Lower lobe of right lung (tissue), 2 donors: Measurements from ENCODE around the gene CYTH1. TPM values are rescaled to one million over a fixed set of nuclear protein-coding genes. Genes with fewer than 3 reads are reported as not detected.

Source experiments
- ATAC-seq, 2 donors: fragments of 200-7000 bp; cut with Tn5 transposase; one replicate each; pipeline ENCODE4 v1.9.1; 2020 to 2022; ENCODE audit warnings: mild to moderate bottlenecking in 2 of 2, moderate library complexity in 2 of 2
- DNase-seq: peaks from one replicate; pipeline ENCODE4 v3.0.0-alpha.2; 2020
- H3K27ac ChIP-seq: fragments of 200-600 bp; one replicate; pipeline ENCODE4 v1.8.0; 2022
- H3K27me3 ChIP-seq: fragments of 200-600 bp; one replicate; pipeline ENCODE4 v1.8.0; 2022; ENCODE audit warnings: low read depth
- H3K36me3 ChIP-seq: fragments of 200-600 bp; one replicate; pipeline ENCODE4 v1.8.0; 2022; ENCODE audit warnings: mild to moderate bottlenecking
- H3K4me1 ChIP-seq: fragments of 200-600 bp; one replicate; pipeline ENCODE4 v1.8.0; 2022
- H3K4me3 ChIP-seq: fragments of 200-600 bp; one replicate; pipeline ENCODE4 v1.8.0; 2022; ENCODE audit warnings: mild to moderate bottlenecking
- H3K9me3 ChIP-seq: fragments of 200-600 bp; one replicate; pipeline ENCODE4 v1.8.0; 2022
- CTCF ChIP-seq: fragments of 200-600 bp; IDR thresholded peaks from one replicate; pipeline ENCODE4 v1.8.0; 2022; ENCODE audit warnings: antibody characterized with exemption, mild to moderate bottlenecking
- intact Hi-C: fragments of 100-400 bp; cut with DNase I; formaldehyde crosslinking; loops from one replicate; pipeline ENCODE4 v1.11.0; 2022
- total RNA-seq: library from RNA; stranded (reverse); fragmentation: NEBNext Ultra II Directional; extraction: Animal tissue kit (Norgen Biotek cat#: 25700); gene quantifications from one replicate; pipeline ENCODE4 v1.2.1, GENCODE V29; 2021
- donor health status: DM: no; HTN: yes; CAD: no; lungs with severe emphysema.

CYTH1 gene
- total RNA-seq, 1 donor from 2014 or later = 110 TPM

- Histone ChIP-seq H3K27me3 (no peaks in the 10 kb centered on the region), H3K27ac (no peak overlapping the region), H3K36me3 (peaks cover 55% of the 10 kb centered on the region), H3K4me3 (no peak overlapping the region), H3K9me3 (no peaks in the 10 kb centered on the region), H3K4me1 (peaks cover 40% of the 10 kb centered on the region)
- intact Hi-C loops = no loop called here
- peak; percentile 84 for TF ChIP-seq CTCF
- peak; percentile 93 to 95 for ATAC-seq
- peak; percentile 75 for DNase-seq
Observed at GRCh38 chr17:78708510-78708973, 73.5 kb downstream of the CYTH1 start.

GRCh38 chr17:78707923-78708322 is 74.2 kb downstream of the CYTH1 start:
- no peak overlapping the region for H3K4me3 ChIP-seq
- no peaks in the 10 kb centered on the region for H3K9me3 ChIP-seq
- DNase-seq (no peak), ATAC-seq (no peak)
- intact Hi-C loops = no loop called here
- TF ChIP-seq CTCF = no peak
- peaks cover 37% of the 10 kb centered on the region for H3K4me1 ChIP-seq
- no peak overlapping the region for H3K27ac ChIP-seq
- no peaks in the 10 kb centered on the region for H3K27me3 ChIP-seq
- H3K36me3 ChIP-seq = peaks cover 58% of the 10 kb centered on the region

- no peaks in the 10 kb centered on the region for H3K27me3 ChIP-seq
- no peak overlapping the region for H3K4me3 ChIP-seq
- intact Hi-C loops = no loop called here
- DNase-seq (no peak), ATAC-seq (no peak)
- peaks cover 65% of the 10 kb centered on the region for H3K36me3 ChIP-seq
- H3K4me1 ChIP-seq = peaks cover 28% of the 10 kb centered on the region
- no peak for TF ChIP-seq CTCF
- H3K27ac ChIP-seq = no peak overlapping the region
- H3K9me3 ChIP-seq = no peaks in the 10 kb centered on the region
Observed at GRCh38 chr17:78707016-78707415, 75.1 kb downstream of the CYTH1 start.

GRCh38 chr17:78706271-78706915 is 75.7 kb downstream of the CYTH1 start:
- peaks cover 72% of the 10 kb centered on the region for H3K36me3 ChIP-seq
- ATAC-seq = no peak
- intact Hi-C loops = no loop called here

GRCh38 chr17:78705071-78705470 is 77.0 kb downstream of the CYTH1 start:
- H3K4me1 ChIP-seq = peaks cover 19% of the 10 kb centered on the region
- no peaks in the 10 kb centered on the region for H3K27me3 ChIP-seq
- H3K36me3 ChIP-seq = peaks cover 85% of the 10 kb centered on the region
- intact Hi-C loops = no loop called here
- no peaks in the 10 kb centered on the region for H3K9me3 ChIP-seq
- no peak for TF ChIP-seq CTCF
- ATAC-seq (no peak), DNase-seq (no peak)
- no peak overlapping the region for H3K27ac ChIP-seq
- no peak overlapping the region for H3K4me3 ChIP-seq

More at GRCh38 chr17:78706271-78706915, 75.7 kb downstream of the CYTH1 start:
- peaks cover 28% of the 10 kb centered on the region for H3K4me1 ChIP-seq
- H3K9me3 ChIP-seq = no peaks in the 10 kb centered on the region
- no peak for DNase-seq
- H3K27me3 ChIP-seq = no peaks in the 10 kb centered on the region
- no peak overlapping the region for H3K4me3 ChIP-seq
- TF ChIP-seq CTCF = no peak
- H3K27ac ChIP-seq = no peak overlapping the region
